HG03521 (cell line): ENCODE data around the gene NRARP.

Experiments
- ATAC-seq: cut with Tn5 transposase; IDR thresholded peaks from one replicate; pipeline ENCODE4 v1.9.1; 2021; ENCODE audit warnings: mild to moderate bottlenecking, moderate library complexity; ENCODE audit not compliant: unreplicated experiment

The NRARP gene

GRCh38 chr9:137278721-137279711, 23.1 kb downstream of the NRARP start:
- no peak for ATAC-seq

DNA sequence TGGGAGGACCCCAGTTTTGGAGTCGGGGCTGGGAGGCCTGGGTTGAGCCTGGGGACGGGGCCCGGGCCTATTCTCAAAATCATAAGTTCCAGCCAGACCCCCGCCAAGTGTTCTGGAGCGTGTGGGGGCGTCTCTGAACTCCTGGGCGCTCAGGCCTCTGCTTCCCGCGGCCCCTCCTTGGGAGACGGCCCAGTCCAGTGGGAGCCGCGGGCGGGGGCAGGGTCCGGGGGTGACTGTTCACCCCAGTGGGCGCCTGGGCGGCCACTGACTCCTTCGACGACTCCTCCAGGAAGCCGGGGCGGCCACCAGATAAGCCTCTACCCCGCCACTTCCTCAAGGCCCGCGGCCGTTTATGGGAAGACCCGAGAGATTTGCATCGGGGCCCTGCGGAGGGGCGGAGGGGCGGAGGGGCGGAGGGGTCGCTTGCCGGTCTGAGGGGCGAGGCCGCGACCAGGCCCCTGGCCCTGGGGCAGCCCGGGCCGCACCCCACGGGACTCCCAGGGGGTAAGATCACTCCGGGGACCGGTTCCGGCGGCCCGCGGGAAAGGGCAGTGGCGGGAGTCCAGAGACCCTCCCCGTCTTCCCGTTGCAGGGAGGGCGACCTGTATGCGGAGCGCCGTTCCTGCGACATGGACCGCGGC, 23.9 kb downstream of the NRARP start:
- no peak for ATAC-seq

GRCh38 chr9:137277329-137278041, 24.6 kb downstream of the NRARP start, which contains the start of gene TOR4A:
Gene TOR4A (plus strand): TSS chr9:137277726. CDS start chr9:137278690, 964 bp downstream.
- ATAC-seq = no peak

- ATAC-seq = no peak
These were observed 25.4 kb downstream of the NRARP start for GRCh38 chr9:137276473-137277328.

- ATAC-seq = no peak
These were observed 26.2 kb downstream of the NRARP start for GRCh38 chr9:137275588-137276472.

GRCh38 chr9:137275203-137275587, 26.9 kb downstream of the NRARP start:
- no peak for ATAC-seq

DNA sequence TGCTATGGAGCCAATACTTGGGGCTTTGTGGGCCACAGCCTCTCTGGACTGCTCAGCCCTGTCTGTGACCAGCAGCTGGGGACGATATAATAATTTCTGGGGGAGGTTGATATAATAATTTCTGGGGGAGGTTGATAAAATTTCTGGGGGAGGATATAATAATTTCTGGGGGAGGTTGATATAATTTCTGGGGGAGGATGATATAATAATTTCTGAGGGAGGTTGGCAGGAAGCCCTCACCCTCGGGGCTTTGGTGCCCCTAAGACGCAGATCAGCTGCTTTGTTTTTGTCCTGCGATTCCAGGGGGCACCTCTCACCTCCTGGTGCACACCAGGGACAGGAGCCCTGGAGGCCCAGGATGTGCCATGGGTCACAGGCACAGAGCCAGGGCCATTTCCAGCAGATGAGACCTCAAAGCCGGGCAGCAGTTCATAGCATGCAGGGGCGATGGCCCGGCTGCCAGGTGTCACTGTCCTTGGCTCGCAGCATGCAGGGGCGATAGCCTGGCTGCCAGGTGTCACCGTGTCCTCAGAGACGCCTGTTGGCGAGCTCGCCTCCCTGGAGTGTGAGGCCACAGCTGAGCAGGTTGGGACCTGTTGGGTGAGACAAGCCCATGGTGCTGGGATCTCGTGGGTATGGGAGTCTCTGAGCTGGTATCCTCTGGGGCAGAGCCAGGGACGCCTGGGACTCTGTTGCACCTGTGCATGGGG, 28.3 kb downstream of the NRARP start:
- ATAC-seq = no peak

DNA sequence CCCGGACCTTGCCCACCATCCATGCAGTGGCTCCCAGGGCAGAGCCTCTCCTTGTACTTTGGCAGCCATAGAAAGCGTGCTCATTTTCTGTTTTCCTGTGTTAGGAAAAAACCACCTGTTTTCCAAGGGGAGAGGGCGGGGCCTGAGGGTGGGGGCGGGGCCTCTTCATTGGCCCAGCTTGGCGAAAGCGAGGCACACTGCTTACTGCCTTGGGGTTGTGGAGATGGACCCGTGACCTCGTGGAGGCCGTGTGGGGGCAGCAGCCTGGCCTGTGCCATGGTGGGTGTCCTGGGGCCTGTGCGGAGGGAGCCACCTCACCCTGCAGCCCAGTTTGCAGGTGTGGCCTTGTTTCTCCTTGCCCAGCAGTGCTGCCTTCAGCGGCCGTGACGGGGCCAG, 29.0 kb downstream of the NRARP start:
- ATAC-seq = no peak

GRCh38 chr9:137272241-137273094, 29.6 kb downstream of the NRARP start:
- ATAC-seq = no peak

DNA sequence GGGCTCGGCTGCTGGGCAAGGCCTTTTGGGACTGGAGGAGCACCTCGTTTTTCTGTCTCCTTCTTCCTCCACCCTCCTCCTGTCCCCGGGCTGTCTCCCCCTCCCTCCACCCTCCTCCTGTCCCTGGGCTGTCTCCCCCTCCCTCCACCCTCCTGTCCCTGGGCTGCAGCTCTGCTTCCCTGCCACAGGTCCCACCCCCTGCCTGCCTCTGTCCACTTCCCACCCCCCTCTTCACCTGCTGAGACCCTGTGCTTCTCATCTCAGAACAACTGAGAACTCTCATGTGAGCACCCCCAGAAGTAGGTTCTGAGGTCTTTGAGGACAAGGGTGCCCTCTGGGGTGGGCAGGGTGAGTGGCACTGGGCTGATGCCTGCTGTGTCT, 30.4 kb downstream of the NRARP start:
- no peak for ATAC-seq

GRCh38 chr9:137270929-137271695, 31.0 kb downstream of the NRARP start:
- ATAC-seq = no peak

- no peak for ATAC-seq
These were observed 32.8 kb downstream of the NRARP start for GRCh38 chr9:137269231-137269772.

DNA sequence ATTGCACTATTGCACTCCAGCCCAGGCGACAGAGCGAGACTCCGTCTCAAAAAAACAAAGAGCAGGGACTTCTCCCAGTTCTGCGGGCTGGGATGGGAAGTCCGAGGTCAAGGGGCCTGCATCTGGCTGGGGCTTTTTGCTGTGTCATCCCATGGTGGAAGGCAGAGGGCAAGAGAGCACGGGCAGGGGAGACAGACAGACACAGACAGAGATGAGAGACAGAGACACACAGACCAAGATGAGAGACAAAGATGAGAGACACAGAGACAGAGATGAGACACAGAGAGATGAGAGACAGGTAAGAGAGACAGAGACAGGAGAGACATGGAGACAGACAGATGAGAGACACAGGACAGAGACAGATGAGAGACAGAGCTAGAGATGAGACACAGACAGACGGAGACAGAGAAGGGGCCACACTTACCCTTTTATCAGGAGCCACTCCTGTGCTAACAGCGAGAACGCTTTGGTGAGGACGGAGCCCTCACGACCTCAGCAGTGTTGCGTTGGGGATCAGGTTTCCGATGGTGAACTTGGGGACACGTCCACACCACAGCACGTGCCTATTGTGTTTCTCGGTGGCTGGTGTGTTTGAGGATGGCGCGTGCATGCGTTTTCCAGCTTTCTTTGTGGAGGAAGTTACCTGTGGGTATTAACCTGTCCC, 33.4 kb downstream of the NRARP start:
- no peak for ATAC-seq

DNA sequence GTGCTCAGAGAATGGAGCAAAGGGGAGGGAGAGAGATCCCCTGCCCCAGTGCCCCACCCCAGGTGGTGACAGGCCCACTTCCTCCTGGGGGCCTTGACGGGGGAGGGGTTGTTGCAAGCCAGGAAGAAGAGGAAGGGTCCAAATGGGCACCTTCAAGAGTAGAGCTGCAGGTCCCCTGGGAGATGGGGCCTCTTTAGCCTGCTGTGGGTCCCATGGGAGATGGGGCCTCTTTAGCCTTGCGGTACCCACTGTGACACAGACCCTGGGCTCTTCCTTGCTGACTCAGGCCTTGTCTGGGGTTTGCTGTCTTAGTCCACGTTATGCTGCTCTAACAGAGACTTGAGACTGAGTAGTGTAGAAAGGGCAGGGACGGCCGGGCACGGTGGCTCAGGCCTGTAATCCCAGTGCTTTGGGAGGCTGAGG, 34.1 kb downstream of the NRARP start:
- ATAC-seq = no peak

DNA sequence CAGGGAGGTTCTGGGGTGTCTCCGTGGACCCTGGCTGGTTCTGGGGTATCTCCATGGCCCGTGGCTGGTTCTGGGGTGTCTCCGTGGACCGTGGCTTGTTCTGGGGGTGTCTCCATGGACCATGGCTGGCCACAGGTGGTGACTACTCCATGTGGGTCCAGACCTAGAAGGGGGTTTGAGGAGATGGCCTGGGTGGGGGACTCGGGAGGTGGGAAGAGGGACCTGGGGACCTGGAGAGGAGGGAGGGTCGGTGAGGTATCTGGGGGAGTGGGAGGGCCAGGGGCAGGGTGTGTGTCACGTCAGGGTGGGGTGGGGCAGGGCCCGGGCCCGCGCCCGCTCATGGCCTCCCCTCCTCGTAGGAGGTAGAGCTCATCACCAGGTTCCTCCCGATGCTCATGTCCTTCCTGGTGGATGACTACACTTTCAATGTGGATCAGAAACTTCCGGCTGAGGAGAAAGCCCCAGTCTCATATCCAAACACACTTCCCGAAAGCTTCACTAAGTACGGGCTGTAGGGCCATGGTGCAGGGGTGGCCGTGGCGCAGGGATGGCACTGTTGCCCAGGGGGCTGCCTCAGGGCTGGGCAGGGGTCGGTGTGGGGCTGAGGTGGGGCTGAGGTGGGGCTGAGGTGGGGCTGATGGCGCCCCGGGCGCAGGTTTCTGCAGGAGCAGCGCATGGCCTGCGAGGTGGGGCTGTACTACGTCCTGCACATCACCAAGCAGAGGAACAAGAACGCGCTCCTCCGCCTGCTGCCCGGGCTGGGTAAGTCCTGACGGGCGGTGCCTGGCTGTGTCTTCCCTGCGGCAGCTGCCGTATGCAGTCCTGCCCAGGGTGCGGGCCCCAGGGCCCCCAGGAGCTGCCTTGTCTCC, 35.3 kb downstream of the NRARP start:
- ATAC-seq = no peak

DNA sequence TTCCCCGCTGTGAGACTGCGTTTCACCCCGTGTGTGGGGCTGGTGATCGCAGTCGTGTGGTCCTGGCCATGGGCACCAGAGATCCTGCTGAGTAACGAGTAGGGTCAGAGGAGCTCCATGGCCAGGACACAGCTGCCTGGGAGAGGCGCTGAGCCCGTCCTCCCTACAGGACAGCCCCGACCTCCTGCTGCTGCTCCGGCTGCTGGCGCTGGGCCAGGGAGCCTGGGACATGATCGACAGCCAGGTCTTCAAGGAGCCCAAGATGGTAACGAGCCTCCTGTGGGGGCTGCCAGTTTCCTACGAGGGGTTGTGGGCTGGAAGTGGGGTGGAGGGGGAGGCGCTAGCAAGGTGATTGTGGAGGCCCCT, 35.9 kb downstream of the NRARP start:
- ATAC-seq = no peak
